Immature natural killer cell (primary cell): ENCODE data around the gene CUBN. TPM values are rescaled to one million over a fixed set of nuclear protein-coding genes. Genes with fewer than 3 reads are reported as not detected.
A peak's percentile ranks its signal among the peaks of the same experiment; 100 is the strongest.

Experiments
- DNase-seq, 3 donors: peaks; one replicate each; pipeline ENCODE4 v3.0.0; 2022; ENCODE audit warnings: mixed read lengths in 1 of 3
- H3K27ac Mint-ChIP-seq, 6 donors: one replicate each; pipeline ENCODE4 v1.8.0; 2020; ENCODE audit warnings: mixed read lengths in 6 of 6, mild to moderate bottlenecking in 5 of 6, inconsistent platforms in 4 of 6, moderate library complexity in 3 of 6
- H3K27me3 Mint-ChIP-seq, 3 donors: one replicate each; pipeline ENCODE4 v1.8.0; 2020 to 2021; ENCODE audit warnings: low read depth in 3 of 3, mild to moderate bottlenecking in 3 of 3, mixed read lengths in 3 of 3, moderate library complexity in 3 of 3, inconsistent platforms in 1 of 3
- H3K36me3 Mint-ChIP-seq, 3 donors: one replicate each; pipeline ENCODE4 v1.8.0; 2020; ENCODE audit warnings: mixed read lengths in 3 of 3, inconsistent platforms in 2 of 3, mild to moderate bottlenecking in 2 of 3
- H3K4me1 Mint-ChIP-seq, 2 donors: one replicate each; pipeline ENCODE4 v1.8.0; 2020; ENCODE audit warnings: inconsistent platforms in 2 of 2, mild to moderate bottlenecking in 2 of 2, mixed read lengths in 2 of 2, moderate library complexity in 1 of 2
- H3K4me3 Mint-ChIP-seq, 5 donors: one replicate each; pipeline ENCODE4 v1.8.0; 2020; ENCODE audit warnings: mild to moderate bottlenecking in 5 of 5, mixed read lengths in 5 of 5, inconsistent platforms in 3 of 5, moderate library complexity in 3 of 5
- H3K9me3 Mint-ChIP-seq, 6 donors: one replicate each; pipeline ENCODE4 v1.8.0; 2020; ENCODE audit warnings: mild to moderate bottlenecking in 6 of 6, mixed read lengths in 6 of 6, inconsistent platforms in 4 of 6, moderate library complexity in 3 of 6
- polyA plus RNA-seq, 3 donors: library from polyadenylated mRNA; unstranded; fragments of 300-500 nt; fragmentation: Illumina TruSeq; gene quantifications; one replicate each; pipeline ENCODE4 v1.2.3, GENCODE V29; 2021

CUBN gene
- polyA plus RNA-seq, 3 donors from 2014 or later: 0.16 to 1.2 TPM; not detected in 1

DNA sequence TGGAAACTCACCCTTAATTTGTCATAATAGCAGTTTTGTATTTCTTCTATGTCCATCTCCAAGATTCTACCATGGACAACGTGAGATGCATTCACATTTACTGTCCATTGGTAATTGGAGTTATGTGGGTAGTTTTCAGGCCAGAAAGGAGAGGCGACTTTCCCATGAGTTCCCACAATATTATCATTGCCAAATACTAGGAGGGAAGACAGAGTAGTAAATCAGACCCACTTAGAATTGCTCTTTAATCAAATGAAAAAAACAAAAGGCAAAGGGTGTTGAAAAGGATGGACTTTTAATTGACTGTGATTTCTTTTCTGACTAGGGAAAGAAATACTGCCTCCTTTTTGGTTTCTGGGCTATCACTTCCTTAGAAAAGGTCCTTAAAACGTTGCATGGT lies 190.7 kb downstream of the CUBN start:
- no peak for DNase-seq
- peaks cover 0 to 2% (median 0%) of the 10 kb centered on the region in 3 donors for H3K27me3 Mint-ChIP-seq
- H3K4me3 Mint-ChIP-seq: no peak overlapping the region
- no peaks in the 10 kb centered on the region for H3K4me1 Mint-ChIP-seq
- no peak overlapping the region for H3K27ac Mint-ChIP-seq
- H3K36me3 Mint-ChIP-seq: no peaks in the 10 kb centered on the region
- H3K9me3 Mint-ChIP-seq: no peaks in the 10 kb centered on the region

GRCh38 chr10:16934461-16934860 lies 195.2 kb downstream of the CUBN start:
- Mint-ChIP-seq H3K27me3 (no peaks in the 10 kb centered on the region), H3K36me3 (peaks cover 0 to 5% (median 0%) of the 10 kb centered on the region in 3 donors), H3K9me3 (no peaks in the 10 kb centered on the region), H3K4me3 (no peak overlapping the region), H3K27ac (no peak overlapping the region), H3K4me1 (no peaks in the 10 kb centered on the region)
- DNase-seq: no peak

- H3K27ac Mint-ChIP-seq: no peak overlapping the region
These were observed 195.8 kb downstream of the CUBN start for GRCh38 chr10:16933783-16934182.

DNA sequence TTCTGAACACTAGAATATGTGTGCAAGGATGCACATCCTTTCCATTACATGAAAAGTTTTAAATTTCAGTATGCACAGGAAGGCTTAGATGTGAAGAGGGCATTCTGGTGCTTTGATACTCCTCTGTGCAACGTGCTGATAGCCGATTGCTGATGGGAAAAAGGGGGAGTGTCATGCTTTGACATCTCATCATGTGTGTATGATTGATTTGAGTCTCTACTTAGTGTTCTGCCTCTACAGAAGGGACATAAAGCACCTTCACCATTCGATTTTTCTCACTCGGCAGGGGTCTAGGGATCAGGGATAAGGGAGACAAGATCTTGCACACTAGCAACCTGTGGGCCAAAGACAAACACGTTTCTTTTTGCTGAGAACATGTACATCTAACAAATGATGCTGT lies 197.7 kb downstream of the CUBN start:
- Mint-ChIP-seq H3K4me3 (no peak overlapping the region), H3K27me3 (no peaks in the 10 kb centered on the region), H3K36me3 (peaks cover 0 to 5% (median 0%) of the 10 kb centered on the region in 3 donors), H3K9me3 (no peaks in the 10 kb centered on the region), H3K4me1 (no peaks in the 10 kb centered on the region), H3K27ac (no peak overlapping the region)
- DNase-seq: no peak

More at GRCh38 chr10:16933783-16934182, 195.8 kb downstream of the CUBN start:
- no peak for DNase-seq
- no peaks in the 10 kb centered on the region for H3K4me1 Mint-ChIP-seq
- H3K27me3 Mint-ChIP-seq: no peaks in the 10 kb centered on the region
- no peak overlapping the region for H3K4me3 Mint-ChIP-seq
- H3K9me3 Mint-ChIP-seq: no peaks in the 10 kb centered on the region
- H3K36me3 Mint-ChIP-seq: peaks cover 0 to 5% (median 0%) of the 10 kb centered on the region in 3 donors

- no peak overlapping the region for H3K4me3 Mint-ChIP-seq
- peaks cover 0 to 2% (median 1%) of the 10 kb centered on the region in 3 donors for H3K27me3 Mint-ChIP-seq
- no peak for DNase-seq
- H3K36me3 Mint-ChIP-seq: peaks cover 0 to 5% (median 5%) of the 10 kb centered on the region in 3 donors
- no peaks in the 10 kb centered on the region for H3K4me1 Mint-ChIP-seq
- H3K27ac Mint-ChIP-seq: no peak overlapping the region
- no peaks in the 10 kb centered on the region for H3K9me3 Mint-ChIP-seq
These were observed 199.1 kb downstream of the CUBN start for GRCh38 chr10:16930540-16930939.

- no peak for DNase-seq
- H3K36me3 Mint-ChIP-seq: peaks cover 0 to 5% (median 5%) of the 10 kb centered on the region in 3 donors
- H3K4me1 Mint-ChIP-seq: no peaks in the 10 kb centered on the region
- H3K27me3 Mint-ChIP-seq: peaks cover 0 to 2% (median 1%) of the 10 kb centered on the region in 3 donors
- H3K27ac Mint-ChIP-seq: no peak overlapping the region
- no peak overlapping the region for H3K4me3 Mint-ChIP-seq
- H3K9me3 Mint-ChIP-seq: no peaks in the 10 kb centered on the region
These were observed 200.5 kb downstream of the CUBN start for GRCh38 chr10:16929069-16929468.

DNA sequence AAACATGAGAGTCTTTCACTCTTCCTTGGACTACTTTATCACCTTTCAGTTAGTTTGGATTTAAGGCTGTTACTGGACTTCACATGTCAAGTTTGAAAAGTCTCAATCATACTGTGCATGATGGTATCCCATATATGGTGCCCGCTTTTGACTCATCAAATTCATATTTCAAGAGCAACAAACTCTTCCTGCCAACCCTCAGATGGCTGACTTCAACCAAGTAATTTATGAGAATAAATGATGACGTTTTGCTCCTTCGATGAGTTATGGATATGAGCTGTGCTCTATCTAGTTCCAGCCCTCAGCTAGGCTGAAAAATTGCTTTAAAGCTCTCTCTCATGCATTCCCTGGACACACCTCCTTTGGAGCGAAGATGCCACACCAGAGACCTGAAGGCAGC lies 202.1 kb downstream of the CUBN start:
- peaks cover 0 to 2% (median 1%) of the 10 kb centered on the region in 3 donors for H3K27me3 Mint-ChIP-seq

DNA sequence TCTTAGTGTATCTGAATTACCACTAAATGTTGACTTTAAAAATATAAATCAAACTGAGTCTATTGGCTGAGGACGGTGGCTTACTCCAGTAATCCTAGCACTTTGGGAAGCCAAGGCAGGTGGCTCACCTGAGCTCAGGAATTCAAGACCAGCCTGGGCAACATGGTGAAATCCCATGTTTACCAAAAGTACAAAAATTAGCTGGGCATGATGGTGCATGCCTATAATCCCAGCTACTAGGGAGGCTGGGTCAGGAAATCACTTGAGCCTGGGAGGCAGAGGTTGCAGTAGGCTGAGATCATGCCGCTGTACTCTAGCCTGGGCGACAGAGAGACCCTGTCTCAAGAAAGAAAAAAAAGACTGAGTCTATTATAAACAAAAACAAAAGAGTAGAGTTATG lies 205.9 kb downstream of the CUBN start:
- H3K27me3 Mint-ChIP-seq: peaks cover 0 to 2% (median 1%) of the 10 kb centered on the region in 3 donors
- no peaks in the 10 kb centered on the region for H3K4me1 Mint-ChIP-seq
- DNase-seq: no peak
- no peak overlapping the region for H3K4me3 Mint-ChIP-seq
- H3K9me3 Mint-ChIP-seq: no peaks in the 10 kb centered on the region
- peaks cover 0 to 5% (median 0%) of the 10 kb centered on the region in 3 donors for H3K36me3 Mint-ChIP-seq
- no peak overlapping the region for H3K27ac Mint-ChIP-seq

More for the DNA sequence above, 202.1 kb downstream of the CUBN start:
- Mint-ChIP-seq H3K36me3 (peaks cover 0 to 5% (median 5%) of the 10 kb centered on the region in 3 donors), H3K4me3 (no peak overlapping the region), H3K27ac (no peak overlapping the region), H3K4me1 (no peaks in the 10 kb centered on the region), H3K9me3 (no peaks in the 10 kb centered on the region)
- DNase-seq: no peak

GRCh38 chr10:16923309-16923708 lies 206.3 kb downstream of the CUBN start:
- H3K36me3 Mint-ChIP-seq: peaks cover 0 to 5% (median 0%) of the 10 kb centered on the region in 3 donors
- no peaks in the 10 kb centered on the region for H3K4me1 Mint-ChIP-seq
- no peak overlapping the region for H3K27ac Mint-ChIP-seq
- DNase-seq: no peak
- H3K9me3 Mint-ChIP-seq: no peaks in the 10 kb centered on the region
- H3K4me3 Mint-ChIP-seq: no peak overlapping the region
- peaks cover 0 to 2% (median 1%) of the 10 kb centered on the region in 3 donors for H3K27me3 Mint-ChIP-seq

GRCh38 chr10:16919121-16919982 lies 210.3 kb downstream of the CUBN start:
- H3K4me3 Mint-ChIP-seq: no peak overlapping the region
- H3K36me3 Mint-ChIP-seq: peaks cover 0 to 4% (median 2%) of the 10 kb centered on the region in 3 donors
- DNase-seq: no peak
- peaks cover 0 to 3% (median 0%) of the 10 kb centered on the region in 3 donors for H3K27me3 Mint-ChIP-seq
- no peak overlapping the region for H3K27ac Mint-ChIP-seq
- no peaks in the 10 kb centered on the region for H3K9me3 Mint-ChIP-seq
- no peaks in the 10 kb centered on the region for H3K4me1 Mint-ChIP-seq

DNA sequence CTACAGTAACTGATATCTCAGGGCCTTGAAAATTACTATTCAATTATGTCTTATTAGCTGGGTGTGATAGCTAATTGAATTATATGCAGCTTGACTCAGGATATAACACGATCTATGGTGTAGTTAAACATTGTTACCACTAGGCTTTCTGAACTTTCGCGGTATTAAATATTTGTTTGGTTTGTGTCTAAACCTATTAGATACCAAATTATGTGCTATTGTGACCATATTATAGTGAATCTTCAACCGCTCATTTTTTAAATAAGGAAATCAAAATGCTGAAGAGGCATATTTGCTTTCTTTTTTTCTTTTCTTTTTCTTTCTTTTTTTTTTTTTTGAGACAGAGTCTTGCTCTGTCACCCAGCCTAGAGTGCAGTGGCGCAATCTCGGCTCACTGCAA lies 213.1 kb downstream of the CUBN start:
- H3K9me3 Mint-ChIP-seq: no peaks in the 10 kb centered on the region
- H3K27ac Mint-ChIP-seq: no peak overlapping the region
- no peak overlapping the region for H3K4me3 Mint-ChIP-seq
- DNase-seq: no peak
- H3K36me3 Mint-ChIP-seq: peaks cover 4 to 14% (median 7%) of the 10 kb centered on the region in 3 donors
- H3K4me1 Mint-ChIP-seq: no peaks in the 10 kb centered on the region
- H3K27me3 Mint-ChIP-seq: peaks cover 0 to 3% (median 2%) of the 10 kb centered on the region in 3 donors

DNA sequence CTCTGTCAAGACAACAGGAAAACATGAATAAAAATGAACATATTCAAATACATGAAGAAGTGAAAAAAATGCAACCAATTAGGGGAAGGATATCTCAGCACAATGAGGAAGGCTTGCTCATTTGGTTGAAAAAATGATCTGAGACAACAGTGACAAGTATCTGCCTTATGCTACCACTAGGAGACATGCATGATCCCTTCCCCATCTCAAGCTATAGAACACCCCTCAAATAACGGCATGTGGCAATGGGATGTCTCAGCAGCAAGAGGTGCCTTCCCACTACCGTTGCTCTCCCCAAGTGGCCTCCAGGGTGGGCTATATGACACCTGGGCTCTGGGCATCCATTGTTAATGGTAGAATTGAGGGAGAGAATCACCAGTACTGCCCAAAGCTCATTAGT lies 214.3 kb downstream of the CUBN start:
- peaks cover 0 to 7% (median 2%) of the 10 kb centered on the region in 3 donors for H3K27me3 Mint-ChIP-seq
- H3K27ac Mint-ChIP-seq: no peak overlapping the region
- no peaks in the 10 kb centered on the region for H3K9me3 Mint-ChIP-seq
- H3K4me3 Mint-ChIP-seq: no peak overlapping the region
- peaks cover 4 to 14% (median 7%) of the 10 kb centered on the region in 3 donors for H3K36me3 Mint-ChIP-seq
- no peaks in the 10 kb centered on the region for H3K4me1 Mint-ChIP-seq
- peak in 1 of 3 donors; percentile 1 for DNase-seq

DNA sequence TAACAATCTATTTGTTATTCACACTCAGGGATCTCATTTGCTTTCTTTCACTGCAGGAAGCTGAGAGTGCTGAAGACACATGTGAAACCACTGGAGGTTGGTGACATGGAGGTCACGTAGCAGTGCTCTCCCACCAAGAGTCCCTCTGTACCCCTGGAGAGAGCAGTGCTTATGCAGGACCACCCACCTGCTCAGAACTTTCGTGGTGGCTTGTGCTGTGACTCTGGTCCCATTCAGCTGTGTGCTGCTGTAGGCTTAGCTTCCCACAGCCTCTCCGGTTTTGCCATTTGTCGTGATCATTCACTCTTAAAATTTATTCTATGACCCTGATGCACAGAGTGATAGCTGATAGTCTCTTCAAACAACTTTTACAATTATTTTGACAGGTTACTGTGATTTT lies 216.3 kb downstream of the CUBN start:
- H3K9me3 Mint-ChIP-seq: no peaks in the 10 kb centered on the region
- H3K36me3 Mint-ChIP-seq: peaks cover 4 to 14% (median 7%) of the 10 kb centered on the region in 3 donors
- H3K27me3 Mint-ChIP-seq: peaks cover 0 to 11% (median 2%) of the 10 kb centered on the region in 3 donors
- no peaks in the 10 kb centered on the region for H3K4me1 Mint-ChIP-seq
- no peak overlapping the region for H3K4me3 Mint-ChIP-seq
- no peak for DNase-seq
- no peak overlapping the region for H3K27ac Mint-ChIP-seq

DNA sequence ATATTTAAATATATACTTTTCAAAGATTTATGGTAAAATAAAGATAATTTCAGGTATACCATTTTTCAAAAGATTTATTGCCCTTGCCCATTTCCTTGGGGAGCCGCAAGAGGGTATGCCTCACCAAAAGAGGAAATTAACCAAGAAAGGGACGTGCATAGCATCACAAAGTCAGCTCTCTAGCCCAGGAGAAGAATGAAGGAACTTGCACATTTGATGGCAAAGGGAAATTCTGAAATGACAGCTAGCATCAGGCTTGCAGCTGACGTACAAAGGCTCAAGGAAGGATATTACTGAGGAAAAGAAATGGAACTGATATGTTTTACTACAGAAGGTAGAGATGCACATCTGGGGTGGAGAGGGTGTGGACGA lies 218.8 kb downstream of the CUBN start:
- DNase-seq: no peak
- Mint-ChIP-seq H3K4me3 (no peak overlapping the region), H3K9me3 (no peaks in the 10 kb centered on the region), H3K27ac (no peak overlapping the region), H3K27me3 (peaks cover 0 to 8% (median 2%) of the 10 kb centered on the region in 3 donors), H3K4me1 (no peaks in the 10 kb centered on the region), H3K36me3 (peaks cover 4 to 14% (median 7%) of the 10 kb centered on the region in 3 donors)
